Subcutaneous adipose tissue (tissue), 4 donors: ENCODE data around the gene GULP1. TPM values are rescaled to one million over a fixed set of nuclear protein-coding genes. Genes with fewer than 3 reads are reported as not detected.

Experiments used
- total RNA-seq, 4 donors: library from RNA; depleted of rRNA; stranded (reverse); fragments of >200 nt; gene quantifications; one replicate each; pipeline ENCODE4 v1.1.0, GENCODE V29; 2016
- TF ChIP-seq, protein P1 (sequence below): fragments of 450-650 bp; IDR thresholded peaks from one replicate; pipeline ENCODE4 v1.5.1; 2016; ENCODE audit warnings: low read depth, mild to moderate bottlenecking, control low read depth, antibody characterized with exemption, moderate library complexity

Gene GULP1
- total RNA-seq, 4 donors from 2014 or later, result 13.3 to 42.2 (median 30.3) TPM

- TF ChIP-seq, protein P1, sequence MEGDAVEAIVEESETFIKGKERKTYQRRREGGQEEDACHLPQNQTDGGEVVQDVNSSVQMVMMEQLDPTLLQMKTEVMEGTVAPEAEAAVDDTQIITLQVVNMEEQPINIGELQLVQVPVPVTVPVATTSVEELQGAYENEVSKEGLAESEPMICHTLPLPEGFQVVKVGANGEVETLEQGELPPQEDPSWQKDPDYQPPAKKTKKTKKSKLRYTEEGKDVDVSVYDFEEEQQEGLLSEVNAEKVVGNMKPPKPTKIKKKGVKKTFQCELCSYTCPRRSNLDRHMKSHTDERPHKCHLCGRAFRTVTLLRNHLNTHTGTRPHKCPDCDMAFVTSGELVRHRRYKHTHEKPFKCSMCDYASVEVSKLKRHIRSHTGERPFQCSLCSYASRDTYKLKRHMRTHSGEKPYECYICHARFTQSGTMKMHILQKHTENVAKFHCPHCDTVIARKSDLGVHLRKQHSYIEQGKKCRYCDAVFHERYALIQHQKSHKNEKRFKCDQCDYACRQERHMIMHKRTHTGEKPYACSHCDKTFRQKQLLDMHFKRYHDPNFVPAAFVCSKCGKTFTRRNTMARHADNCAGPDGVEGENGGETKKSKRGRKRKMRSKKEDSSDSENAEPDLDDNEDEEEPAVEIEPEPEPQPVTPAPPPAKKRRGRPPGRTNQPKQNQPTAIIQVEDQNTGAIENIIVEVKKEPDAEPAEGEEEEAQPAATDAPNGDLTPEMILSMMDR, result no peak
Measured at GRCh38 chr2:188619146-188619545, 327.5 kb downstream of the GULP1 start.

GRCh38 chr2:188620916-188621315 lies 329.2 kb downstream of the GULP1 start:
- TF ChIP-seq, protein P1, result no peak

DNA sequence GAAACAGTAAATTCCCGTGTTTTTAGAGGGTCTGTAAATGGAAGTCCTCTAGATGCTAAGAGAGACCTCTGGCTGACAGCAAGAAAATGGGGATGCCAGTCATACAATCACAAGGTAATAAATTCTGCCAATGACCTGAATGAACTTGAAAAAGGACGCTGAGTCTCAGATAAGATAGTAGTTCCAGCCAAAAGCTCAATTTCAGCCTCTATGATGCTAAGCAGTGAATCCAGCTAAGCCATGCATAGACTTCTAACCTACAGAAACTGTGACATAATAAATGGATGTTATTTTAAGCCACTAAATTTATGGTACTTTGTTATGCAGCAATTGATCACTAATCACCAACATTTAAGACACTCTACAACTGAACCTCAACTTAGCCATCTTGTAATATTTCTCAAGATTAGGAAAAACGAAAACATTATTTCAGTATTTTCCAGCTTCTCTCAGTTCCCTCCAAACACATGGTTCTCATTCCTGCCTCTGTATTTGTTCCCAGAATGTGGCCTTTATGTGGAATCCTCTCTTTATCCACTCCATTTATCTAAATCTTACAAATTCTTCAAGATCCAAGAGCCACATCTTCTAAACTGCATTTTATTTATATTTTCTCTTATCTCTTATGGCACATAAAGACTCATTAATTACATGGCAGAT lies 331.1 kb downstream of the GULP1 start:
- TF ChIP-seq, protein P1, result no peak

DNA sequence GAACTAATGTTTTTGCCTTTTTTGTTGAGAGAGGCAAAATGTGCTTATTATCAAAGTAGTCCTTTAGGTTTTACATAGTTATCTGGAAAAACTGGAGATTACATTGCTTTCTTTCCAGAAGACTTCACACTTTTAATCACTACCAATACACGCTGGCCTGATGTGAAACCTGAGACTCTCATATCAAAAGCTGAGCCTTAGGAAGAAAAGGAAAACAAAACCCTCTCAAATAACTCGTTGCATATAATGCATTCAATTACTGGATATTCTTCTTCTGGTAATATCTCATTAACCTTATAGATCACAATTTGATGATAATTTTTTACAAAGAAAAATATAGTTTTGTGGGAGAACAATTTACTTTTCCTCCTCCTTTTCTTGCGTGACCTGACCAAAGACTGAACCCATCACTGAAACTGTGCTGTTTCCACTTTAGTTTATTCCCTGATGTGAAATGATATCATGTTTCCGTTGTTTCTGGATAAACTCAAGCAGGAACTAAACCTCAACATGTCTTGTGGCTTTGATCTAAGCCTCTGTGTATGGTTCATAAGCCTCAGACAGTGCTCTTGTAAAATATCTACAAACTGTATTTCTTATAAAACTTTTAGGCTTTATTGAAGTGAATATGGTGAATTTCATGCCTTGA lies 332.4 kb downstream of the GULP1 start:
- TF ChIP-seq, protein P1, result no peak

- TF ChIP-seq, protein P1, result no peak
Measured at GRCh38 chr2:188627471-188627870, 335.8 kb downstream of the GULP1 start.

DNA sequence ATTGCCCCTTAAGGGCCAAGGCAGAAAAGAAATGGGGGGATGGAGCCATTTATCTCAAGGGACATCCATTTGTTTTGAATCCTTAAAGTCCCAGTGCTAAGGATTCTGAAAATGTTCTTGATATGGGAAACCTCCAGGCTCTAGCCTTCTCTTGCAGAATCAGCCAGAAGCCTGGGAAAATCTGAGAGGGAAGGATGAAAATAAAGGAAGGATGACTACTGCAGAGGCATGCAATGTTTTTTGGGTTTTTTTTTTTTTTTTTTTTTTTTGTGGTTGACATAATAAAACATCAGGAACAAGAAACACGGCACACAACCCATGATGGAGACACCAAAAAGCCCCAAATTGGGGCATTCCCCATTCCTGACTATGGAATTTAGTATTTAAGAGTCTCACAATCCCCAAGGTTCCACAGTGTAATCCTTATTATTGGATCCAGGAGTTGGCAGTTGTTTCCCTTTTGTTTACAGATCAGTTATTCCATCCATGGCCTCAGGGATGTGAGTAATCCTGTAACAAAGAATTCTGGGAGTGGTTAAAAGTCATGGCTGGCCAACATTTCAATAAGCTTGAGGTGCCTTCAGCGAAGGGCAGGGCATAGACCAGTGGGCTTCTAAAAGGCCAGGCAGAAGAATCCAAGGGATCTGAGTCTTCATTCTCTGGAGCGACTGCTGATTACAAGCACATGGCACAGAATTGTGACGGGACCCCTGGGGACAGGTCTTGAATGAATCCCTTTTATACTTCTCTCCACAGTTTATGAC lies 337.5 kb downstream of the GULP1 start:
- TF ChIP-seq, protein P1, result no peak

GRCh38 chr2:188629753-188630527 lies 338.3 kb downstream of the GULP1 start:
- TF ChIP-seq, protein P1, result no peak
